HepG2 (cell line): ENCODE results near the gene TOB1. TPM values are rescaled to one million over a fixed set of nuclear protein-coding genes. Genes with fewer than 3 reads are reported as not detected.
A peak's percentile ranks its signal among the peaks of the same experiment; 100 is the strongest.

Experiments
- HDAC2 ChIP-seq: sonication (generic); formaldehyde crosslinking; IDR thresholded peaks from 2 replicates; pipeline ENCODE4 v1.4.0; 2020; ENCODE audit warnings: missing genetic modification reagents
- KDM2A ChIP-seq: sonication (generic); formaldehyde crosslinking; IDR thresholded peaks from 2 replicates; pipeline ENCODE4 v1.4.0; 2020; ENCODE audit warnings: low read depth, missing genetic modification reagents, borderline replicate concordance
- MXD1 ChIP-seq: sonication (generic); formaldehyde crosslinking; IDR thresholded peaks from 2 replicates; pipeline ENCODE4 v1.4.0; 2020; ENCODE audit warnings: mild to moderate bottlenecking, missing genetic modification reagents
- RORA ChIP-seq: sonication (generic); formaldehyde crosslinking; IDR thresholded peaks from 2 replicates; pipeline ENCODE4 v1.5.0; 2020; ENCODE audit warnings: mild to moderate bottlenecking, missing genetic modification reagents, moderate library complexity
- SALL1 ChIP-seq: sonication (generic); formaldehyde crosslinking; IDR thresholded peaks from 2 replicates; pipeline ENCODE4 v1.8.0; 2022; ENCODE audit warnings: mild to moderate bottlenecking, missing genetic modification reagents
- SMAD1 ChIP-seq: sonication (generic); formaldehyde crosslinking; IDR thresholded peaks from 2 replicates; pipeline ENCODE4 v1.4.0; 2020; ENCODE audit warnings: missing genetic modification reagents, low read depth, mild to moderate bottlenecking, borderline replicate concordance
- SRY ChIP-seq: sonication (generic); formaldehyde crosslinking; IDR thresholded peaks from 2 replicates; pipeline ENCODE4 v1.8.0; 2022; ENCODE audit warnings: mild to moderate bottlenecking, missing genetic modification reagents
- TIGD3 ChIP-seq: sonication (generic); formaldehyde crosslinking; IDR thresholded peaks from 2 replicates; pipeline ENCODE4 v1.5.1; 2020; ENCODE audit warnings: mild to moderate bottlenecking, missing genetic modification reagents, borderline replicate concordance
- ZNF256 ChIP-seq: sonication (generic); formaldehyde crosslinking; conservative IDR thresholded peaks from 2 replicates; pipeline ENCODE4 v1.4.0; 2020; ENCODE audit warnings: missing genetic modification reagents
- ZNF333 ChIP-seq: sonication (generic); formaldehyde crosslinking; IDR thresholded peaks from 2 replicates; pipeline ENCODE4 v1.4.0; 2020; ENCODE audit warnings: mild to moderate bottlenecking, missing genetic modification reagents, borderline replicate concordance
- ZNF782 ChIP-seq: sonication (generic); formaldehyde crosslinking; IDR thresholded peaks from 2 replicates; pipeline ENCODE4 v1.4.0; 2020; ENCODE audit warnings: missing genetic modification reagents, mild to moderate bottlenecking, borderline replicate concordance
- polyA plus RNA-seq, 8 experiments: library from polyadenylated mRNA; depleted of rRNA in 3 of 8; stranded (reverse) in 7 of 8; unstranded in 1 of 8; fragments of >200 nt; fragmentation: Illumina TruSeq in 4 of 8; extraction: Trizol in 4 of 8; gene quantifications; 2 replicates each; pipeline versions ENCODE4 v1.2.1 to v1.2.3, GENCODE V29; 2011 to 2016; ENCODE audit warnings: low read depth in 4 of 8, missing spikeins in 1 of 8, mixed read lengths in 1 of 8; ENCODE audit not compliant: insufficient read depth in 1 of 8
- total RNA-seq, 5 experiments: library from RNA; depleted of rRNA; stranded (reverse); fragments of >200 nt; fragmentation: Illumina TruSeq; extraction: Trizol; gene quantifications; 2 replicates each; pipeline ENCODE4 v1.2.3, GENCODE V29; 2016; ENCODE audit warnings: low read depth in 1 of 5
- TF ChIP-seq, protein P1 (sequence below): sonication (generic); formaldehyde crosslinking; IDR thresholded peaks from 2 replicates; pipeline ENCODE4 v1.4.0; 2020; ENCODE audit warnings: mild to moderate bottlenecking, missing genetic modification reagents
- TF ChIP-seq, protein P2 (sequence below), 2 experiments: sonication (generic) in 1 of 2; formaldehyde crosslinking in 1 of 2; IDR thresholded peaks; 2 replicates each; pipeline versions ENCODE4 v1.4.0 to v1.6.1; 2018 to 2020; ENCODE audit warnings: missing genetic modification reagents in 2 of 2, borderline replicate concordance in 1 of 2, low read depth in 1 of 2, mild to moderate bottlenecking in 1 of 2, missing biosample characterization in 1 of 2
- TF ChIP-seq, protein P3 (sequence below): sonication (generic); formaldehyde crosslinking; IDR thresholded peaks from 2 replicates; pipeline ENCODE4 v1.8.1; 2023; ENCODE audit warnings: mild to moderate bottlenecking, missing genetic modification reagents, borderline replicate concordance
- TF ChIP-seq, protein P4 (sequence below): sonication (generic); formaldehyde crosslinking; IDR thresholded peaks from 2 replicates; pipeline ENCODE4 v1.9.0; 2021; ENCODE audit warnings: mild to moderate bottlenecking, missing genetic modification reagents

The TOB1 gene
- total and polyA plus RNA-seq, 2 of the 13 experiments (the other 11 are each of a cell fraction or from before 2014, with no cell fraction given), result 21.9 to 57.7 TPM

GRCh38 chr17:50816771-50817751, 49.1 kb downstream of the TOB1 start (continued):
- 0 out of 2 replicates have a peak, but pooled peaks have one; percentile 25 for TF ChIP-seq HDAC2 (CRISPR knock-in tag)
- TF ChIP-seq SRY, result 0 out of 2 replicates have a peak, but pooled peaks have one; percentile 33
- TF ChIP-seq ZNF782 (CRISPR knock-in tag), result 0 out of 2 replicates have a peak, but pooled peaks have one; percentile 31
- TF ChIP-seq SMAD1 (CRISPR knock-in tag), result no peak
- TF ChIP-seq SALL1 (CRISPR knock-in tag), result peak; percentile 36; the same call in 1 of the 2 replicates
- TF ChIP-seq, protein P1, sequence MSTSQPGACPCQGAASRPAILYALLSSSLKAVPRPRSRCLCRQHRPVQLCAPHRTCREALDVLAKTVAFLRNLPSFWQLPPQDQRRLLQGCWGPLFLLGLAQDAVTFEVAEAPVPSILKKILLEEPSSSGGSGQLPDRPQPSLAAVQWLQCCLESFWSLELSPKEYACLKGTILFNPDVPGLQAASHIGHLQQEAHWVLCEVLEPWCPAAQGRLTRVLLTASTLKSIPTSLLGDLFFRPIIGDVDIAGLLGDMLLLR, result 0 out of 2 replicates have a peak, but pooled peaks have one; percentile 31
- TF ChIP-seq ZNF333 (CRISPR knock-in tag), result peak; percentile 68; the same call in 1 of the 2 replicates
- TF ChIP-seq KDM2A (CRISPR knock-in tag), result peak; percentile 61; the same call in 1 of the 2 replicates
- 0 out of 2 replicates have a peak, but pooled peaks have one; percentile 20 for TF ChIP-seq TIGD3
- TF ChIP-seq, protein P2, sequence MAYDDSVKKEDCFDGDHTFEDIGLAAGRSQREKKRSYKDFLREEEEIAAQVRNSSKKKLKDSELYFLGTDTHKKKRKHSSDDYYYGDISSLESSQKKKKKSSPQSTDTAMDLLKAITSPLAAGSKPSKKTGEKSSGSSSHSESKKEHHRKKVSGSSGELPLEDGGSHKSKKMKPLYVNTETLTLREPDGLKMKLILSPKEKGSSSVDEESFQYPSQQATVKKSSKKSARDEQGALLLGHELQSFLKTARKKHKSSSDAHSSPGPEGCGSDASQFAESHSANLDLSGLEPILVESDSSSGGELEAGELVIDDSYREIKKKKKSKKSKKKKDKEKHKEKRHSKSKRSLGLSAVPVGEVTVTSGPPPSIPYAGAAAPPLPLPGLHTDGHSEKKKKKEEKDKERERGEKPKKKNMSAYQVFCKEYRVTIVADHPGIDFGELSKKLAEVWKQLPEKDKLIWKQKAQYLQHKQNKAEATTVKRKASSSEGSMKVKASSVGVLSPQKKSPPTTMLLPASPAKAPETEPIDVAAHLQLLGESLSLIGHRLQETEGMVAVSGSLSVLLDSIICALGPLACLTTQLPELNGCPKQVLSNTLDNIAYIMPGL (CRISPR knock-in tag; IDR thresholded peaks at IDR 0.05; ENCODE audit: borderline replicate concordance in 1 of 2, low read depth in 1 of 2), result peak; percentile 22 to 34; a peak in 1 of 4 replicates
- TF ChIP-seq, protein P3, sequence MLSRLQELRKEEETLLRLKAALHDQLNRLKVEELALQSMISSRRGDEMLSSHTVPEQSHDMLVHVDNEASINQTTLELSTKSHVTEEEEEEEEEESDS (CRISPR knock-in tag), result no peak
- TF ChIP-seq RORA (CRISPR knock-in tag), result no peak
- TF ChIP-seq, protein P4, sequence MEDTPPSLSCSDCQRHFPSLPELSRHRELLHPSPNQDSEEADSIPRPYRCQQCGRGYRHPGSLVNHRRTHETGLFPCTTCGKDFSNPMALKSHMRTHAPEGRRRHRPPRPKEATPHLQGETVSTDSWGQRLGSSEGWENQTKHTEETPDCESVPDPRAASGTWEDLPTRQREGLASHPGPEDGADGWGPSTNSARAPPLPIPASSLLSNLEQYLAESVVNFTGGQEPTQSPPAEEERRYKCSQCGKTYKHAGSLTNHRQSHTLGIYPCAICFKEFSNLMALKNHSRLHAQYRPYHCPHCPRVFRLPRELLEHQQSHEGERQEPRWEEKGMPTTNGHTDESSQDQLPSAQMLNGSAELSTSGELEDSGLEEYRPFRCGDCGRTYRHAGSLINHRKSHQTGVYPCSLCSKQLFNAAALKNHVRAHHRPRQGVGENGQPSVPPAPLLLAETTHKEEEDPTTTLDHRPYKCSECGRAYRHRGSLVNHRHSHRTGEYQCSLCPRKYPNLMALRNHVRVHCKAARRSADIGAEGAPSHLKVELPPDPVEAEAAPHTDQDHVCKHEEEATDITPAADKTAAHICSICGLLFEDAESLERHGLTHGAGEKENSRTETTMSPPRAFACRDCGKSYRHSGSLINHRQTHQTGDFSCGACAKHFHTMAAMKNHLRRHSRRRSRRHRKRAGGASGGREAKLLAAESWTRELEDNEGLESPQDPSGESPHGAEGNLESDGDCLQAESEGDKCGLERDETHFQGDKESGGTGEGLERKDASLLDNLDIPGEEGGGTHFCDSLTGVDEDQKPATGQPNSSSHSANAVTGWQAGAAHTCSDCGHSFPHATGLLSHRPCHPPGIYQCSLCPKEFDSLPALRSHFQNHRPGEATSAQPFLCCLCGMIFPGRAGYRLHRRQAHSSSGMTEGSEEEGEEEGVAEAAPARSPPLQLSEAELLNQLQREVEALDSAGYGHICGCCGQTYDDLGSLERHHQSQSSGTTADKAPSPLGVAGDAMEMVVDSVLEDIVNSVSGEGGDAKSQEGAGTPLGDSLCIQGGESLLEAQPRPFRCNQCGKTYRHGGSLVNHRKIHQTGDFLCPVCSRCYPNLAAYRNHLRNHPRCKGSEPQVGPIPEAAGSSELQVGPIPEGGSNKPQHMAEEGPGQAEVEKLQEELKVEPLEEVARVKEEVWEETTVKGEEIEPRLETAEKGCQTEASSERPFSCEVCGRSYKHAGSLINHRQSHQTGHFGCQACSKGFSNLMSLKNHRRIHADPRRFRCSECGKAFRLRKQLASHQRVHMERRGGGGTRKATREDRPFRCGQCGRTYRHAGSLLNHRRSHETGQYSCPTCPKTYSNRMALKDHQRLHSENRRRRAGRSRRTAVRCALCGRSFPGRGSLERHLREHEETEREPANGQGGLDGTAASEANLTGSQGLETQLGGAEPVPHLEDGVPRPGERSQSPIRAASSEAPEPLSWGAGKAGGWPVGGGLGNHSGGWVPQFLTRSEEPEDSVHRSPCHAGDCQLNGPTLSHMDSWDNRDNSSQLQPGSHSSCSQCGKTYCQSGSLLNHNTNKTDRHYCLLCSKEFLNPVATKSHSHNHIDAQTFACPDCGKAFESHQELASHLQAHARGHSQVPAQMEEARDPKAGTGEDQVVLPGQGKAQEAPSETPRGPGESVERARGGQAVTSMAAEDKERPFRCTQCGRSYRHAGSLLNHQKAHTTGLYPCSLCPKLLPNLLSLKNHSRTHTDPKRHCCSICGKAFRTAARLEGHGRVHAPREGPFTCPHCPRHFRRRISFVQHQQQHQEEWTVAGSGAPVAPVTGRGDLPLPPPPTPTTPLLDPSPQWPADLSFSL (CRISPR knock-in tag), result no peak
- TF ChIP-seq MXD1 (CRISPR knock-in tag), result peak; percentile 40; the same call in 1 of the 2 replicates
- no peak for TF ChIP-seq ZNF256 (CRISPR knock-in tag)
